Panc1 (cell line): ENCODE results near the gene INKA1.

Experiments
- CTCF ChIP-seq: fragments of 450-650 bp; IDR thresholded peaks from 2 replicates; pipeline ENCODE4 v1.5.1; 2017; ENCODE audit warnings: mild to moderate bottlenecking
- POLR2AphosphoS5 ChIP-seq: IDR thresholded peaks from 2 replicates; pipeline ENCODE4 v1.6.1; 2012; ENCODE audit warnings: mild to moderate bottlenecking, low read depth, low read length, moderate library complexity
- REST ChIP-seq, 2 experiments: IDR thresholded peaks; 2 replicates each; pipeline ENCODE4 v1.6.1; 2011 to 2012; ENCODE audit warnings: low read depth in 2 of 2, control low read depth in 1 of 2, low read length in 1 of 2, mild to moderate bottlenecking in 1 of 2, moderate library complexity in 1 of 2; ENCODE audit not compliant: insufficient read depth in 1 of 2
- SIN3A ChIP-seq: IDR thresholded peaks from 2 replicates; pipeline ENCODE4 v1.6.1; 2012; ENCODE audit warnings: low read depth, mild to moderate bottlenecking, low read length, moderate library complexity, borderline replicate concordance; ENCODE audit not compliant: insufficient read depth
- TCF7L2 ChIP-seq: IDR thresholded peaks from 2 replicates; pipeline ENCODE4 v1.6.1; 2011; ENCODE audit warnings: mild to moderate bottlenecking, low read depth, low read length, inconsistent platforms

- TF ChIP-seq POLR2AphosphoS5 (no peak), CTCF (no peak), REST (IDR thresholded peaks at IDR 0.05; ENCODE audit: insufficient read depth in 1 of 2, low read depth in 2 of 2, low read length in 1 of 2) (no peak), SIN3A (no peak), TCF7L2 (no peak)
Measured at GRCh38 chr3:49844464-49845183, 41.6 kb downstream of the INKA1 start.
